ENCODE data around the gene CA9. TPM values are rescaled to one million over a fixed set of nuclear protein-coding genes. Genes with fewer than 3 reads are reported as not detected.

The CA9 gene
- total and polyA plus RNA-seq, 2 experiments from 2014 or later, result 0.27 to 2.1 TPM

DNA sequence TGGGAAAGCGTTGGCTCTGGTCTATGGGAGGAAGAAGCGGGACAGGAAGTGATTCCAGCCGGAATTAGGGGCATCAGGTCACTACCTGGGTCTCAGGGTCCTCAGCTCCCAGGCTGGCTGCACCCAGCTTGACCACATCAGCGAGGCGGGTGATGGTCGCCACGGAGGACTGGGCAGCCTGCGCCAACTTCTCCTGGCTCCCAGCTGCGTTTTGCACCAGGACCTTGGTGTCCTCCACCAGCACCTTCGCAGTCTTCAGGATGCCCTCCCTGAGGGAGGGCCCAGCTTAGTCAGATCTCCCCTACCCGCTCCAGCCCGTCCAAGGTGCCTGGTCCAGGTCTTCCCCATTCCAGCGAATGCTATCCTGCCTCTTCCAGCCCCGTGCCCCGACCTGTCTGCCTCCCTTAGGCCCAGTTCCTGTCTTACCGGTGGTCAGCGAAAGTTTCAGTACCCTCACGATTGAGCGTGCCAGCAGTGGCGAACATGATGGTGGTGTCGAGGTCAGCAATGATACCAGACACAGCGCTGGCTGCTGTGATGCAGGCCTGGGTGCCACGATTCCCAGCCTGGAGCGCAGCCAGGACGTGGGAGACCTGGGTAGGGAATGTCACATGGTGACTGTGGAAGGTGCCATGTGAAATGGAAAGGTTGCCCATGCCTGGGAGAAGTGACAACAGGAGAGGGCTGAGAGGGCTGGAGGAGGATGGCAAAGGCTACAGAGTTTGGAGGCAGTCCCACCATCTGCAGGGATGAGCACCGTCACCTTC lies 30.4 kb downstream of the CA9 start:
- Histone ChIP-seq H4K20me1 (ENCODE audit: insufficient read depth, poor library complexity, severe bottlenecking) (no peaks in the 10 kb centered on the region), H3K27ac (no peak overlapping the region), H3K36me3 (replicated peaks; ENCODE audit: insufficient read depth, low read depth) (peaks cover 4% of the 10 kb centered on the region), H3K9me3 (ENCODE audit: low read depth) (no peaks in the 10 kb centered on the region), H3K27me3 (no peaks in the 10 kb centered on the region), H3K4me1 (ENCODE audit: insufficient read depth) (no peaks in the 10 kb centered on the region), H3K4me3 (no peak overlapping the region), H3K4me2 (no peak overlapping the region), H3K9me2 (replicated peaks; ENCODE audit: insufficient read depth) (no peaks in the 10 kb centered on the region), H2AFZ (no peak overlapping the region), H3K79me2 (no peaks in the 10 kb centered on the region)
- DNase-seq (ENCODE audit: low spot score), result no peak
- 97% methylated on average over 26 of the region's 26 CpGs for WGBS (ENCODE audit: low lambda C conversion rate, missing lambda C conversion rate)
- TF ChIP-seq EZH2 (IDR thresholded peaks at IDR 0.05; ENCODE audit: borderline replicate concordance) (no peak), EZH2phosphoT487 (IDR thresholded peaks at IDR 0.05; ENCODE audit: low read depth, severe bottlenecking, unreplicated experiment) (no peak)
- TF ChIP-seq, protein P1, sequence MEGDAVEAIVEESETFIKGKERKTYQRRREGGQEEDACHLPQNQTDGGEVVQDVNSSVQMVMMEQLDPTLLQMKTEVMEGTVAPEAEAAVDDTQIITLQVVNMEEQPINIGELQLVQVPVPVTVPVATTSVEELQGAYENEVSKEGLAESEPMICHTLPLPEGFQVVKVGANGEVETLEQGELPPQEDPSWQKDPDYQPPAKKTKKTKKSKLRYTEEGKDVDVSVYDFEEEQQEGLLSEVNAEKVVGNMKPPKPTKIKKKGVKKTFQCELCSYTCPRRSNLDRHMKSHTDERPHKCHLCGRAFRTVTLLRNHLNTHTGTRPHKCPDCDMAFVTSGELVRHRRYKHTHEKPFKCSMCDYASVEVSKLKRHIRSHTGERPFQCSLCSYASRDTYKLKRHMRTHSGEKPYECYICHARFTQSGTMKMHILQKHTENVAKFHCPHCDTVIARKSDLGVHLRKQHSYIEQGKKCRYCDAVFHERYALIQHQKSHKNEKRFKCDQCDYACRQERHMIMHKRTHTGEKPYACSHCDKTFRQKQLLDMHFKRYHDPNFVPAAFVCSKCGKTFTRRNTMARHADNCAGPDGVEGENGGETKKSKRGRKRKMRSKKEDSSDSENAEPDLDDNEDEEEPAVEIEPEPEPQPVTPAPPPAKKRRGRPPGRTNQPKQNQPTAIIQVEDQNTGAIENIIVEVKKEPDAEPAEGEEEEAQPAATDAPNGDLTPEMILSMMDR (IDR thresholded peaks at IDR 0.05; ENCODE audit: poor library complexity), result no peak

DNA sequence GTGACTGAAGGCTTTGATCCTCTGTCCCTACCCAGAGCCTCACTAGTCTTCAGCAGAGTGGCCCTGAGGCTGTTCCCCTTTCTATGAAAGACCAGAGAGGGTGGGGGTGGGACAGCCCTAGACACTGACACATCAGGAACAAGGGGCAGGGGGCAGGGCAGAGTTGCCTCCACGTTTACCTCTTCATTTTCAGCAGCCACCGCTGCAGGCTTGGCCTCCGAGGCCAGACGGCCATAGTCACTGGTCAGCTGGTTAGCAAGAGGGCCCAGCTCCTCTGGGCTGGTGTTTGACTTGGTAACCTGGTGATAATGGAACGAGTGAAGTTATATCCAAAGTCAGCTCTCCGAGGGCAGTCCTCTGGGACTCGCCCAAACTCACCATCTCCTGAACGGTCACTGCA lies 31.6 kb downstream of the CA9 start:
- no peak for TF ChIP-seq EZH2phosphoT487 (IDR thresholded peaks at IDR 0.05; ENCODE audit: low read depth, severe bottlenecking, unreplicated experiment)
- TF ChIP-seq, protein P1 (IDR thresholded peaks at IDR 0.05; ENCODE audit: poor library complexity), result no peak
- no peak for TF ChIP-seq EZH2 (IDR thresholded peaks at IDR 0.05; ENCODE audit: borderline replicate concordance)
- DNase-seq (ENCODE audit: low spot score), result no peak
- Histone ChIP-seq H2AFZ (no peak overlapping the region), H3K79me2 (no peaks in the 10 kb centered on the region), H3K4me1 (ENCODE audit: insufficient read depth) (no peaks in the 10 kb centered on the region), H3K4me2 (no peak overlapping the region), H4K20me1 (ENCODE audit: insufficient read depth, poor library complexity, severe bottlenecking) (no peaks in the 10 kb centered on the region), H3K36me3 (replicated peaks; ENCODE audit: insufficient read depth, low read depth) (peaks cover 4% of the 10 kb centered on the region), H3K27ac (no peak overlapping the region), H3K9me3 (ENCODE audit: low read depth) (no peaks in the 10 kb centered on the region), H3K9me2 (replicated peaks; ENCODE audit: insufficient read depth) (no peaks in the 10 kb centered on the region), H3K4me3 (no peak overlapping the region), H3K27me3 (no peaks in the 10 kb centered on the region)
- WGBS (ENCODE audit: low lambda C conversion rate, missing lambda C conversion rate), result 87% methylated on average over 8 of the region's 8 CpGs

DNA sequence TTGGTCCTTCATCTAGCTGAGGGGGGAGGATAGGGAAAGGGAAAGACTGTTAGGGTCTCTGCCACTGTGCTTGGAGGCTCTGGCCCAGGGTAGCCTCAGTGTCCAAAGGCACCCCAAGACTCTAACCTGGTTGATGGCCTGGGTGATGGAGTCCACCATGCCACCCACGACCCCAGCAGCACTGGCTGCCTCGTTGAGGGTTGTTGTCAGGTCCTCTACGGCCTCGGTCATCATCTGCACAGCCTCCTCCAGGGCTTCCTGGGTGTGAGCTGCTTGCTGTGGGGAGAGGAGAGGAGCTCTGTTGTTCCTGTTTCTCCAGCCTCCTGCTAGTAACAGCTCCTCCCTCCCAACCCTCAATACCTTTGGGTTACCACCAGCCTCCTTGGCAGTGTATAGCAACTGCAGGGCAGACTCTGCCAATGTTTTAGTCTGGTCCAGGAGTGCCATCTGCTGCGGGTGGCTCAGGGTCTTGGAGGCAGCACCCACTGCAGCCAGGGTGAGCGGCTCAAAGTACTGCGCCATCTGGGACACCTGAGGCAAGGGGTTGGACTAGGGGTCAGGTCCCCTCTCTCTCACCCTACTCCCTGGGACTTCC lies 32.2 kb downstream of the CA9 start:
- no peak for DNase-seq (ENCODE audit: low spot score)
- H3K27me3 ChIP-seq, result no peaks in the 10 kb centered on the region
- TF ChIP-seq EZH2phosphoT487 (IDR thresholded peaks at IDR 0.05; ENCODE audit: low read depth, severe bottlenecking, unreplicated experiment) (no peak), EZH2 (IDR thresholded peaks at IDR 0.05; ENCODE audit: borderline replicate concordance) (no peak)
- TF ChIP-seq, protein P1 (IDR thresholded peaks at IDR 0.05; ENCODE audit: poor library complexity), result no peak
- H3K36me3 ChIP-seq (replicated peaks; ENCODE audit: insufficient read depth, low read depth), result peaks cover 4% of the 10 kb centered on the region
- H3K4me3 ChIP-seq, result no peak overlapping the region
- 98% methylated on average over 7 of the region's 7 CpGs for WGBS (ENCODE audit: low lambda C conversion rate, missing lambda C conversion rate)
- H2AFZ ChIP-seq, result no peak overlapping the region
- H3K9me3 ChIP-seq (ENCODE audit: low read depth), result no peaks in the 10 kb centered on the region
- H3K9me2 ChIP-seq (replicated peaks; ENCODE audit: insufficient read depth), result no peaks in the 10 kb centered on the region
- H3K79me2 ChIP-seq, result no peaks in the 10 kb centered on the region
- no peaks in the 10 kb centered on the region for H3K4me1 ChIP-seq (ENCODE audit: insufficient read depth)
- H4K20me1 ChIP-seq (ENCODE audit: insufficient read depth, poor library complexity, severe bottlenecking), result no peaks in the 10 kb centered on the region
- H3K27ac ChIP-seq, result no peak overlapping the region
- no peak overlapping the region for H3K4me2 ChIP-seq
